Heart right ventricle (tissue), 16 donors: ENCODE results near the gene PLAC1. TPM values are rescaled to one million over a fixed set of nuclear protein-coding genes. Genes with fewer than 3 reads are reported as not detected.
A peak's percentile ranks its signal among the peaks of the same experiment; 100 is the strongest.

Experiments
- ATAC-seq, 8 donors: fragments of 200-7000 bp; cut with Tn5 transposase; one replicate each; pipeline ENCODE4 v1.9.1; 2020; ENCODE audit warnings: mild to moderate bottlenecking in 8 of 8, moderate library complexity in 8 of 8, moderate number of reproducible peaks in 1 of 8
- DNase-seq, 2 donors: peaks; one replicate each; pipeline ENCODE4 v3.0.0-alpha.2; 2020
- H3K27ac ChIP-seq, 10 donors: fragments of 200-600 bp; sonication (generic) in 2 of 10; one replicate each; pipeline versions ENCODE4 v1.5.0 to v1.8.0; 2020 to 2022; ENCODE audit warnings: mild to moderate bottlenecking in 3 of 10
- H3K27me3 ChIP-seq, 7 donors: fragments of 200-600 bp; one replicate each; pipeline ENCODE4 v1.8.0; 2021 to 2022; ENCODE audit warnings: mild to moderate bottlenecking in 2 of 7
- H3K36me3 ChIP-seq, 9 donors: fragments of 200-600 bp; sonication (generic) in 1 of 9; one replicate each; pipeline versions ENCODE4 v1.5.0 to v1.8.0; 2020 to 2022; ENCODE audit warnings: mild to moderate bottlenecking in 2 of 9
- H3K4me1 ChIP-seq, 9 donors: fragments of 200-600 bp; sonication (generic) in 1 of 9; one replicate each; pipeline versions ENCODE4 v1.5.0 to v1.8.0; 2020 to 2022; ENCODE audit warnings: mild to moderate bottlenecking in 4 of 9
- H3K4me3 ChIP-seq, 10 donors: fragments of 200-600 bp; sonication (generic) in 2 of 10; one replicate each; pipeline versions ENCODE4 v1.5.0 to v1.8.0; 2020 to 2022; ENCODE audit warnings: mild to moderate bottlenecking in 7 of 10, moderate library complexity in 2 of 10
- H3K9me3 ChIP-seq, 11 donors: fragments of 200-600 bp in 10 of 11; sonication (generic) in 2 of 11; one replicate each; pipeline versions ENCODE4 v1.5.0 to v1.8.0; 2013 to 2022; ENCODE audit warnings: mild to moderate bottlenecking in 2 of 11, control low read depth in 1 of 11, moderate library complexity in 1 of 11
- CTCF ChIP-seq, 9 donors: fragments of 200-600 bp; sonication (generic) in 2 of 9; IDR thresholded peaks; one replicate each; pipeline versions ENCODE4 v1.5.0 to v1.8.0; 2021 to 2022; ENCODE audit warnings: antibody characterized with exemption in 9 of 9, mild to moderate bottlenecking in 5 of 9, moderate library complexity in 1 of 9
- WGBS, 2 donors: extraction: QIAGEN DNeasy Blood & Tissue Kit; methylation state at CpG; one replicate each; pipeline ENCODE4 v1.1.7; 2013; ENCODE audit warnings: inconsistent platforms in 1 of 2; 5-methylcytosine and 5-hydroxymethylcytosine counted together
- intact Hi-C, 10 donors: fragments of 100-400 bp; cut with DNase I; formaldehyde crosslinking; loops; one replicate each; pipeline versions ENCODE4 v1.11.1 to v1.14.2; 2022
- polyA plus RNA-seq, 2 donors: library from polyadenylated mRNA; stranded (reverse); fragments of 200-250 nt; gene quantifications; one replicate each; pipeline ENCODE4 v1.2.3, GENCODE V29; 2013
- total RNA-seq, 10 donors: library from RNA; stranded (reverse); fragmentation: NEBNext Ultra II Directional in 3 of 10; extraction: Animal tissue kit (Norgen Biotek cat#: 25700) in 3 of 10; gene quantifications; one replicate each; pipeline versions ENCODE4 v1.2.1 to v1.2.4, GENCODE V29; 2021 to 2023
- donor health status: Arrhythmogenic right ventricular cardiomyopathy.
- donor health status: ischemic (EF 13 %, LVEDD 7.1; RV severe dilation, severe dysfunction).
- donor health status: healthy with polysubstance abuse.
- donor health status: DM: no; HTN: yes; CAD: no.
- donor health status: DM: no; HTN: no; CAD: no.
- donor health status: ischemic (EF 25% LVEDD 6.9; RV normal size, moderate dysfunction).
- donor health status: ischemic (EF 25% LVEDD 5.7; RV mildly dilated, moderate dysfunction).
- donor health status: healthy.
- donor health status: DM: yes; HTN: yes; CAD: no.
- donor health status: Ischemic cardiomyopathy.
- donor health status: ischemic (EF 35%, LVEDD 5.7; RV mildly dilated, moderate dysfunction).
- donor health status: nonischemic (EF 11% LVEDD 7.7; RV severe dilation, severe dysfunction).
- donor health status: DM: yes; HTN: yes; CAD: no.
- donor health status: PGD.
- donor health status: ischemic (EF 29% LVEDD 5.4; RV normal size, mild dysfunction).
- donor health status: nonischemic (EF 23%, LVEDD 6.1; RV moderate dilation, normal function).

PLAC1 gene
- total and polyA plus RNA-seq, 12 donors = not detected

GRCh38 chrX:134661295-134661694 is 3.0 kb upstream of the PLAC1 start:
- intact Hi-C loops = no loop called here
- TF ChIP-seq CTCF (IDR thresholded peaks at IDR 0.05) = no peak
- Histone ChIP-seq H3K4me3 (no peak overlapping the region), H3K4me1 (peaks cover 0 to 15% (median 0%) of the 10 kb centered on the region in 9 donors), H3K27me3 (peaks cover 0 to 17% (median 0%) of the 10 kb centered on the region in 7 donors), H3K36me3 (no peaks in the 10 kb centered on the region), H3K9me3 (no peaks in the 10 kb centered on the region), H3K27ac (peak overlapping the region in 4 of 10 donors; percentile 25 to 56 (median 50))
- no peak for DNase-seq
- ATAC-seq = peak in 3 of 8 donors; percentile 39 to 55 (median 40)
- 65 to 72% methylated on average over 4 of the region's 4 CpGs for WGBS, 2 donors

DNA sequence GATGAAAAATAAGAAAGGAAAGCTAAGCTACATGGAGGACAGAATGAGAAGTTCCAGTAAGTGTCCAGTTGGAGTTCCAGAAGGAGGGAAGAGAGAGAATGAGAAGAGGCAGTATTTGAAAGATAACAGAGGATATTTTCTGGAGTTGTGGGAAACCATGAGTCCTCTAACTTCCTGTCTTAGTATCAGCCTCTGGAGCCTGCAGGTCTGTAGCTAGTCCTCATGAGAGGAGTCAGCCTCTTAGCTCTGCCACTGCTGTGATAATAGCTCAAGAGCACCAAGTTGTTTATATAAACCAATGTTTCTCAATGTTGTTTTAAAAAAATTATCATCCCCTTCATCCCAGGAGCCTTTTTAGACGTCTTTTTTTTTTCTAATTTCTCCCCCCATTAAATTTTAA is 2.4 kb upstream of the PLAC1 start:
- 22 to 30% methylated on average over 1 of the region's 1 CpG for WGBS, 2 donors
- intact Hi-C loops = no loop called here
- H3K36me3 ChIP-seq = no peaks in the 10 kb centered on the region

GRCh38 chrX:134659761-134660160 is 1.5 kb upstream of the PLAC1 start:
- H3K27ac ChIP-seq = no peak overlapping the region
- no peak for TF ChIP-seq CTCF (IDR thresholded peaks at IDR 0.05)
- DNase-seq (no peak), ATAC-seq (no peak)
- no peak overlapping the region for H3K4me3 ChIP-seq
- WGBS, 2 donors = 94 to 95% methylated on average over 1 of the region's 1 CpG
- no peaks in the 10 kb centered on the region for H3K36me3 ChIP-seq
- H3K9me3 ChIP-seq = no peaks in the 10 kb centered on the region
- peaks cover 0 to 15% (median 0%) of the 10 kb centered on the region in 9 donors for H3K4me1 ChIP-seq
- H3K27me3 ChIP-seq = peaks cover 0 to 8% (median 0%) of the 10 kb centered on the region in 7 donors
- intact Hi-C loops = no loop called here

More for the DNA sequence above, 2.4 kb upstream of the PLAC1 start:
- Histone ChIP-seq H3K27me3 (peaks cover 0 to 12% (median 0%) of the 10 kb centered on the region in 7 donors), H3K4me3 (no peak overlapping the region), H3K27ac (peak overlapping the region in 2 of 10 donors; percentile 53 to 56), H3K9me3 (no peaks in the 10 kb centered on the region), H3K4me1 (peaks cover 0 to 15% (median 0%) of the 10 kb centered on the region in 9 donors)
- no peak for TF ChIP-seq CTCF (IDR thresholded peaks at IDR 0.05)
- DNase-seq (no peak), ATAC-seq (no peak)

GRCh38 chrX:134658760-134659023 is 421 bp upstream of the PLAC1 start:
- DNase-seq (no peak), ATAC-seq (no peak)
- Histone ChIP-seq H3K9me3 (no peaks in the 10 kb centered on the region), H3K4me1 (peaks cover 0 to 15% (median 0%) of the 10 kb centered on the region in 9 donors), H3K36me3 (no peaks in the 10 kb centered on the region), H3K27ac (no peak overlapping the region), H3K27me3 (peaks cover 0 to 8% (median 0%) of the 10 kb centered on the region in 7 donors), H3K4me3 (no peak overlapping the region)
- no peak for TF ChIP-seq CTCF (IDR thresholded peaks at IDR 0.05)
- intact Hi-C loops = no loop called here
- WGBS, 2 donors = 78 to 84% methylated on average over 1 of the region's 1 CpG
